ENCODE data around the gene PTCH1.

DNA sequence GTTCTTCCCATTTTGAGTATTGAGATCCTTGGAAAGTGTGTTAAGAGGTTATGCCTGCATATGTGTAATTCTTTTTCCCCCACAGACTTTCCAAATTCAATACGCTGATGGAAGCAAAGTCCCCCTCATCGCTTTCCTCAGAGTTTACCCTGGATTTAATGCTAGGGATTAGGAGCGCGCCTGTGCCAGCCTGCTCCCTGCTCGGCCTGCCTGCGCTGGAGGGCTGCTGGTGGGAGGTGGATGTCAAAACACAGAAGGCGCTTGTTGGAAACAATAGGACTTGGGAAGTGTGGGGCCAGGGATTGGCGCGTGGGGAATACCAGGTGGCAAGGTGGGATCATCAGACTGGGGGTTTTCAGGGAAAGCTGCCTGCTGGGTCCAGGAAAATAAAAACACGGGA is 39.8 kb upstream of the PTCH1 start:
- no peak for TF ChIP-seq FOXM1 (IDR thresholded peaks at IDR 0.05; ENCODE audit: low read depth)
- TF ChIP-seq, protein P1, sequence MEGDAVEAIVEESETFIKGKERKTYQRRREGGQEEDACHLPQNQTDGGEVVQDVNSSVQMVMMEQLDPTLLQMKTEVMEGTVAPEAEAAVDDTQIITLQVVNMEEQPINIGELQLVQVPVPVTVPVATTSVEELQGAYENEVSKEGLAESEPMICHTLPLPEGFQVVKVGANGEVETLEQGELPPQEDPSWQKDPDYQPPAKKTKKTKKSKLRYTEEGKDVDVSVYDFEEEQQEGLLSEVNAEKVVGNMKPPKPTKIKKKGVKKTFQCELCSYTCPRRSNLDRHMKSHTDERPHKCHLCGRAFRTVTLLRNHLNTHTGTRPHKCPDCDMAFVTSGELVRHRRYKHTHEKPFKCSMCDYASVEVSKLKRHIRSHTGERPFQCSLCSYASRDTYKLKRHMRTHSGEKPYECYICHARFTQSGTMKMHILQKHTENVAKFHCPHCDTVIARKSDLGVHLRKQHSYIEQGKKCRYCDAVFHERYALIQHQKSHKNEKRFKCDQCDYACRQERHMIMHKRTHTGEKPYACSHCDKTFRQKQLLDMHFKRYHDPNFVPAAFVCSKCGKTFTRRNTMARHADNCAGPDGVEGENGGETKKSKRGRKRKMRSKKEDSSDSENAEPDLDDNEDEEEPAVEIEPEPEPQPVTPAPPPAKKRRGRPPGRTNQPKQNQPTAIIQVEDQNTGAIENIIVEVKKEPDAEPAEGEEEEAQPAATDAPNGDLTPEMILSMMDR (IDR thresholded peaks at IDR 0.05), result no peak
- TF ChIP-seq SIN3A (IDR thresholded peaks at IDR 0.05; ENCODE audit: borderline replicate concordance, low read depth, low read length), result no peak
- TF ChIP-seq, protein P2, sequence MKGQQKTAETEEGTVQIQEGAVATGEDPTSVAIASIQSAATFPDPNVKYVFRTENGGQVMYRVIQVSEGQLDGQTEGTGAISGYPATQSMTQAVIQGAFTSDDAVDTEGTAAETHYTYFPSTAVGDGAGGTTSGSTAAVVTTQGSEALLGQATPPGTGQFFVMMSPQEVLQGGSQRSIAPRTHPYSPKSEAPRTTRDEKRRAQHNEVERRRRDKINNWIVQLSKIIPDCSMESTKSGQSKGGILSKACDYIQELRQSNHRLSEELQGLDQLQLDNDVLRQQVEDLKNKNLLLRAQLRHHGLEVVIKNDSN (IDR thresholded peaks at IDR 0.05; ENCODE audit: borderline replicate concordance, low read depth), result no peak
- no peak for TF ChIP-seq RAD21 (IDR thresholded peaks at IDR 0.05; ENCODE audit: low read length)
- TF ChIP-seq TAF1 (IDR thresholded peaks at IDR 0.05; ENCODE audit: borderline replicate concordance, low read depth, low read length), result no peak
- TF ChIP-seq USF2 (IDR thresholded peaks at IDR 0.05; ENCODE audit: borderline replicate concordance, low read depth, low read length), result no peak
- TF ChIP-seq GATA2 (CRISPR knock-in tag; IDR thresholded peaks at IDR 0.05), result no peak
- TF ChIP-seq YY1 (IDR thresholded peaks at IDR 0.05; ENCODE audit: low read depth), result no peak
- no peak for TF ChIP-seq EP300 (IDR thresholded peaks at IDR 0.05; ENCODE audit: borderline replicate concordance in 1 of 2, low read depth in 1 of 2, low read length in 1 of 2)
- TF ChIP-seq RCOR1 (IDR thresholded peaks at IDR 0.05; ENCODE audit: low read length), result no peak
- TF ChIP-seq TCF12 (IDR thresholded peaks at IDR 0.05), result no peak
